PC-9 (cell line): ENCODE measurements around the gene SDK1. TPM values are rescaled to one million over a fixed set of nuclear protein-coding genes. Genes with fewer than 3 reads are reported as not detected.

Source experiments
- BruUV-seq: library from RNA; stranded (reverse); fragments of 400-500 nt; replicated peaks from 2 replicates; lab custom pipeline; 2021; lab: Mats Ljungman, UMichigan
- CTCF ChIA-PET: fragments of 300-600 bp; sonication (Branson Sonifier 250); formaldehyde crosslinking; loops from one replicate; lab custom pipeline; 2022; ENCODE audit warnings: antibody characterized with exemption; lab: Charles Lee
- POLR2A ChIA-PET: fragments of 300-600 bp; sonication (Branson Sonifier 250); formaldehyde crosslinking; loops from one replicate; lab custom pipeline; 2022; ENCODE audit warnings: antibody characterized with exemption; ENCODE audit not compliant: unreplicated experiment; lab: Charles Lee
- DNase-seq, 2 experiments: peaks; one replicate each; pipeline versions ENCODE4 v3.0.0 to v3.0.0-alpha.2; 2015 to 2022; ENCODE audit warnings: mixed read lengths in 1 of 2
- H2AFZ ChIP-seq: fragments of 200-600 bp; sonication (generic); 2 replicates; pipeline ENCODE4 v1.8.1; 2017; ENCODE audit warnings: antibody characterized with exemption
- H3F3A ChIP-seq: fragments of 200-600 bp; sonication (generic); 2 replicates; pipeline ENCODE4 v1.8.1; 2017; ENCODE audit warnings: antibody characterized with exemption, mild to moderate bottlenecking, low read depth; ENCODE audit not compliant: insufficient read depth
- H3K27ac ChIP-seq: fragments of 200-600 bp; sonication (generic); 2 replicates; pipeline ENCODE4 v1.6.1; 2016; ENCODE audit warnings: mixed run types
- H3K27me3 ChIP-seq: fragments of 200-600 bp; sonication (generic); 2 replicates; pipeline ENCODE4 v1.6.1; 2016; ENCODE audit warnings: low read depth, mixed run types; ENCODE audit not compliant: insufficient read depth
- H3K36me3 ChIP-seq: fragments of 200-600 bp; sonication (generic); 2 replicates; pipeline ENCODE4 v1.6.1; 2016; ENCODE audit warnings: low read depth, mixed run types
- H3K4me1 ChIP-seq: fragments of 200-600 bp; sonication (generic); replicated peaks from 2 replicates; pipeline ENCODE4 v1.6.1; 2016; ENCODE audit warnings: mixed run types; ENCODE audit not compliant: insufficient read depth
- H3K4me2 ChIP-seq: fragments of 200-600 bp; sonication (generic); 2 replicates; pipeline ENCODE4 v1.6.1; 2017; ENCODE audit warnings: mixed run types
- H3K4me3 ChIP-seq: fragments of 200-600 bp; sonication (generic); 2 replicates; pipeline ENCODE4 v1.6.1; 2016; ENCODE audit warnings: mixed run types
- H3K79me2 ChIP-seq: fragments of 200-600 bp; sonication (generic); 2 replicates; pipeline ENCODE4 v1.6.1; 2017; ENCODE audit warnings: low read depth, mixed run types
- H3K9me2 ChIP-seq: fragments of 200-600 bp; sonication (generic); 2 replicates; pipeline ENCODE4 v1.8.1; 2017; ENCODE audit warnings: mild to moderate bottlenecking; ENCODE audit not compliant: insufficient read depth
- H3K9me3 ChIP-seq: fragments of 200-600 bp; sonication (generic); 2 replicates; pipeline ENCODE4 v1.8.1; 2016; ENCODE audit warnings: low read depth; ENCODE audit not compliant: insufficient read depth
- H4K20me1 ChIP-seq: fragments of 200-600 bp; sonication (generic); 2 replicates; pipeline ENCODE4 v1.8.1; 2017; ENCODE audit not compliant: insufficient read depth
- CTCF ChIP-seq: fragments of 200-600 bp; sonication (generic); conservative IDR thresholded peaks from 2 replicates; pipeline ENCODE4 v1.6.1; 2017; ENCODE audit warnings: mixed run types, antibody characterized with exemption, mild to moderate bottlenecking, moderate library complexity
- EZH2 ChIP-seq: fragments of 200-600 bp; sonication (generic); IDR thresholded peaks from 2 replicates; pipeline ENCODE4 v1.8.0; 2017; ENCODE audit warnings: antibody characterized with exemption, low read depth
- intact Hi-C: fragments of 100-400 bp; cut with micrococcal nuclease; formaldehyde crosslinking; loops from one replicate; pipeline ENCODE4 v1.10.0; 2022; ENCODE audit not compliant: unreplicated experiment
- total RNA-seq: library from RNA; stranded (reverse); gene quantifications from 2 replicates; pipeline ENCODE4 v1.2.3, GENCODE V29; 2021

Gene SDK1
- total RNA-seq, 1 experiment from 2014 or later = not detected

GRCh38 chr7:3302681-3303320, 1.7 kb downstream of the SDK1 start:
- no peaks in the 10 kb centered on the region for H3K36me3 ChIP-seq
- CTCF ChIA-PET = no interaction called here
- POLR2A ChIA-PET = interaction anchor here (0.7 to 0.8 kb wide), 2 partner anchors 10 to 1850 kb away, joined by 3 to 24 read pairs; no protein-coding TSS in a partner anchor
- no peaks in the 10 kb centered on the region for H3K27me3 ChIP-seq
- no peaks in the 10 kb centered on the region for H3K79me2 ChIP-seq
- H3K4me1 ChIP-seq = no peaks in the 10 kb centered on the region
- H3K9me2 ChIP-seq = no peaks in the 10 kb centered on the region
- no peaks in the 10 kb centered on the region for H3F3A ChIP-seq
- H3K4me3 ChIP-seq = peak overlapping the region; percentile 46; the same call in 1 of the 2 replicates
- H4K20me1 ChIP-seq = no peaks in the 10 kb centered on the region
- H3K27ac ChIP-seq = no peak overlapping the region
- no peak overlapping the region for H2AFZ ChIP-seq
- TF ChIP-seq CTCF (no peak), EZH2 (no peak)
- intact Hi-C loops = loop anchor here (5.0 to 10.0 kb wide), 4 partner anchors 108 to 416 kb away; no protein-coding TSS in a partner anchor
- no TSS peak for BruUV-seq
- DNase-seq = no peak
- no peaks in the 10 kb centered on the region for H3K9me3 ChIP-seq
- H3K4me2 ChIP-seq = peak overlapping the region; percentile 55; the same call in 1 of the 2 replicates

GRCh38 chr7:3304131-3304530, 3.1 kb downstream of the SDK1 start:
- Histone ChIP-seq H2AFZ (no peak overlapping the region), H3K9me2 (no peaks in the 10 kb centered on the region), H3K4me3 (no peak overlapping the region), H3K79me2 (no peaks in the 10 kb centered on the region), H3K4me1 (no peaks in the 10 kb centered on the region), H3K36me3 (no peaks in the 10 kb centered on the region), H4K20me1 (no peaks in the 10 kb centered on the region), H3K27me3 (no peaks in the 10 kb centered on the region), H3K27ac (no peak overlapping the region), H3K9me3 (no peaks in the 10 kb centered on the region), H3F3A (no peaks in the 10 kb centered on the region), H3K4me2 (no peak overlapping the region)
- POLR2A ChIA-PET = interaction anchor here (0.9 kb wide), 1 partner anchor 32 kb away, joined by 4 read pairs; no protein-coding TSS in a partner anchor
- DNase-seq = no peak
- intact Hi-C loops = loop anchor here (5.0 to 10.0 kb wide), 4 partner anchors 109 to 417 kb away; no protein-coding TSS in a partner anchor
- TF ChIP-seq EZH2 = no peak
- TF ChIP-seq CTCF = no peak
- BruUV-seq = no TSS peak
- CTCF ChIA-PET = no interaction called here

GRCh38 chr7:3307435-3307834, 6.4 kb downstream of the SDK1 start:
- no peaks in the 10 kb centered on the region for H3K4me1 ChIP-seq
- no TSS peak for BruUV-seq
- DNase-seq = no peak
- no peaks in the 10 kb centered on the region for H3K36me3 ChIP-seq
- no peaks in the 10 kb centered on the region for H3K9me2 ChIP-seq
- POLR2A ChIA-PET = no interaction called here
- H3K4me2 ChIP-seq = no peak overlapping the region
- no peaks in the 10 kb centered on the region for H3K27me3 ChIP-seq
- TF ChIP-seq CTCF (no peak), EZH2 (no peak)
- no peaks in the 10 kb centered on the region for H3F3A ChIP-seq
- CTCF ChIA-PET = interaction anchor here (0.6 kb wide), 1 partner anchor 10 kb away, joined by 3 read pairs; no protein-coding TSS in a partner anchor
- H2AFZ ChIP-seq = no peak overlapping the region
- intact Hi-C loops = loop anchor here (10.0 kb wide), 2 partner anchors 113 to 223 kb away; no protein-coding TSS in a partner anchor
- H3K4me3 ChIP-seq = no peak overlapping the region
- no peak overlapping the region for H3K27ac ChIP-seq
- H3K79me2 ChIP-seq = no peaks in the 10 kb centered on the region
- no peaks in the 10 kb centered on the region for H3K9me3 ChIP-seq
- H4K20me1 ChIP-seq = no peaks in the 10 kb centered on the region
